ENCODE measurements around the gene P2RY8. TPM values are rescaled to one million over a fixed set of nuclear protein-coding genes. Genes with fewer than 3 reads are reported as not detected.

Gene P2RY8
- total and polyA plus RNA-seq, 4 experiments from 2014 or later = 194 to 261 (median 195) TPM

DNA sequence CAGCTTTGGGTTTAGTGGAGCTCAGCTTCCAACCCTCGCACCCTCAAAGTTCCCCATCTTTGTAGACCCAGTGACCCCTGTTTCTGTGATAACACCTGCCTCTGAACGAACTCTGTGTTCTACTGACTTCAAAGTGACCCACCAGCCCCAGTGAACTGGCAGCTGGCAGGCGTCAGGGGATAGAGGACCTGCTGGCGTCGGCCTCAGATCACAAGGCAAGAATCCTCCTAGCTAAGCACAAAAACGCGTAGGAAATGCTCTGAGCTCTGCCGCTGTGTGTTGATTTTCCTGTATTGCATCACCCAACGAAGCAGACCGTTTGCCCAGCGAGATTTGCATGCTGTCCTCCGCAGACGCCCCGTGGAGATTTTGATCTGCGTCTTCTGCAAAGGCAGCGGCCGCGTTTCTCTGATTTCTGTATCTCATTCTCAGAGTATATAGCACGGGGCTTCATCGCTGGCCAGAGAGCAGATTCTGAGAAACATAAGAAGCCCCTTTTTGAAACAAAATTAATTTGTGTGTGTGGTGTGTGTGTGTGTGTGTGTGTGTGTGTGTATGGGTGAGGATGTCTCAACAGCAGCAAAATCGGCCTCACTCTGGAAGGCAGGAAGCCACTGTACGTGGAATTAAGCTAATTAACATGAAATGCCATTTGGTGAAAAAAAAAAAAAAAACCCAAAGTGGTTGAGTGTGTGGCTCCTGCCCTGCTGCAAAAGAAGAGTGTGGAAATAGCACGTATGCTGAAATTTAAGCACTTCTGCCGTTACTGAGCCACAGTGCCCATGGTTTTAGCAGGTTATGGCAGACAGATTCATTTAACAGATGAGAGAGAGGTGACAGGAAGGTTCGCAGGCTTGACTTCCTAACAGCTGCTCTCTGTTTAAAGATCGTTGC is 55.1 kb downstream of the P2RY8 start:
- POLR2A ChIA-PET (ENCODE audit: partially characterized antibody) = no interaction called here
- intact Hi-C loops (cut with micrococcal nuclease) = loop anchor here (1.0 to 2.0 kb wide), 5 partner anchors 11 to 99 kb away; no protein-coding TSS in a partner anchor
- no peaks in the 10 kb centered on the region for H3K9me3 ChIP-seq (ENCODE audit: control insufficient read depth in 1 of 2, low read length in 2 of 2)
- peak overlapping the region; percentile 63 for H3K27ac ChIP-seq (ENCODE audit: low read depth, low read length)
- peak overlapping the region in 1 of 2 donors; percentile 27 for H3K4me3 ChIP-seq (ENCODE audit: low read length in 2 of 2)
- Mint-ChIP-seq H3K4me1 (peaks cover 46 to 78% (median 56%) of the 10 kb centered on the region in 4 donors), H3K27ac (peak overlapping the region; percentile 90 to 99 (median 95)), H3K4me3 (peak overlapping the region; percentile 66 to 93 (median 82)), H3K9me3 (peaks cover 0 to 9% (median 6%) of the 10 kb centered on the region in 8 donors), H3K36me3 (peaks cover 56 to 64% of the 10 kb centered on the region in 2 donors), H3K27me3 (no peaks in the 10 kb centered on the region)
- peak; percentile 80 to 88 (median 82) for DNase-seq
- CTCF ChIA-PET (ENCODE audit: partially characterized antibody) = no interaction called here
- no peaks in the 10 kb centered on the region for H3K27me3 ChIP-seq (ENCODE audit: insufficient read depth, low read length)
- peaks cover 71% of the 10 kb centered on the region for H3K4me1 ChIP-seq (ENCODE audit: insufficient read depth, low read length)
- peaks cover 19% of the 10 kb centered on the region for H3K36me3 ChIP-seq (ENCODE audit: insufficient read depth, low read length)

- intact Hi-C loops (cut with micrococcal nuclease) = loop anchor here (2.0 kb wide), 1 partner anchor 17 kb away; no protein-coding TSS in a partner anchor
- Histone ChIP-seq H3K4me3 (ENCODE audit: low read length in 2 of 2) (no peak overlapping the region), H3K9me3 (ENCODE audit: control insufficient read depth in 1 of 2, low read length in 2 of 2) (no peaks in the 10 kb centered on the region), H3K27ac (ENCODE audit: low read depth, low read length) (peak overlapping the region; percentile 63), H3K36me3 (ENCODE audit: insufficient read depth, low read length) (peaks cover 7% of the 10 kb centered on the region), H3K27me3 (ENCODE audit: insufficient read depth, low read length) (no peaks in the 10 kb centered on the region), H3K4me1 (ENCODE audit: insufficient read depth, low read length) (peaks cover 81% of the 10 kb centered on the region)
- Mint-ChIP-seq H3K27me3 (no peaks in the 10 kb centered on the region), H3K4me3 (peak overlapping the region in 7 of 8 donors; percentile 53 to 90 (median 66)), H3K9me3 (peaks cover 0 to 9% (median 6%) of the 10 kb centered on the region in 8 donors), H3K36me3 (peaks cover 51 to 65% of the 10 kb centered on the region in 2 donors), H3K27ac (peak overlapping the region; percentile 90 to 99 (median 95)), H3K4me1 (peaks cover 51 to 89% (median 63%) of the 10 kb centered on the region in 4 donors)
- peak in 1 of 5 donors; percentile 18 for DNase-seq
- POLR2A ChIA-PET (ENCODE audit: partially characterized antibody) = no interaction called here
- CTCF ChIA-PET (ENCODE audit: partially characterized antibody) = no interaction called here
These were observed 56.8 kb downstream of the P2RY8 start for GRCh38 chrX:1480082-1480785.

DNA sequence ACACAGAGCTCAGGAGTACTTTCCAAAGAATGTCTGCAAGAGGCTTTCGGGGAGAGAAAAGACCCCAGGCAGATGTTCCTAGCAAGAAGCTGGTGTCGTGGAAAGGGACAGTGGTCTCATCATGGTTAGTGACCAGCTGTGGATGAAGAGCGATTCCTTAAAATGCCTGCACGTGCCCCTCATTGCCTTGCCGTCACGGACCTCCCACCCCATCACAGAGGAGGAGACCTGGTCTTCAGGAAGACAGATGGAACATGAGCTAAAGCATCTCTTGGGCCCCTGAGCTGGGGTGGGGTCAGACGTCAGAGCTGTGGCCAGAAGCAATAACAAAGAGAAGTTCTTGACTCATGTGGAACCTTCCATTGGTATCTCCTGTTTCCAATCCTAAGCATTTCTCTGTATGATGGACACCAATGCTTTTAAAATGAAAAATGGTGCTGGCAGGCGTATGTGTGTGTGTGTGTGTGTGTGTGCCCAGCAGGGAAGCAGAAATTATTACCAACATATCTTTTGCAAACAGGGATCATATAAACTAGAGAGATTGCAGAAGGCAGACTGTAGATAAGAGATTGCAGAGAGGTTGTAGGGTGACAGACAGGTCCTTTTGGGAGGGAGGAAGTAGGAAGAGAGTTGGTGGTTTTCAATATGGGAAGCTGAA is 59.1 kb downstream of the P2RY8 start:
- Mint-ChIP-seq H3K36me3 (peaks cover 62 to 65% of the 10 kb centered on the region in 2 donors), H3K4me1 (peaks cover 48 to 87% (median 70%) of the 10 kb centered on the region in 4 donors), H3K4me3 (peak overlapping the region in 6 of 8 donors; percentile 1 to 74 (median 32)), H3K27ac (peak overlapping the region; percentile 73 to 94 (median 82)), H3K27me3 (no peaks in the 10 kb centered on the region), H3K9me3 (peaks cover 0 to 9% (median 6%) of the 10 kb centered on the region in 8 donors)
- ChIA-PET CTCF (ENCODE audit: partially characterized antibody) (no interaction called here), POLR2A (ENCODE audit: partially characterized antibody) (no interaction called here)
- Histone ChIP-seq H3K4me1 (ENCODE audit: insufficient read depth, low read length) (peaks cover 77% of the 10 kb centered on the region), H3K27me3 (ENCODE audit: insufficient read depth, low read length) (no peaks in the 10 kb centered on the region), H3K9me3 (ENCODE audit: control insufficient read depth in 1 of 2, low read length in 2 of 2) (no peaks in the 10 kb centered on the region), H3K27ac (ENCODE audit: low read depth, low read length) (no peak overlapping the region), H3K36me3 (ENCODE audit: insufficient read depth, low read length) (peaks cover 7% of the 10 kb centered on the region), H3K4me3 (ENCODE audit: low read length in 2 of 2) (no peak overlapping the region)
- peak in 1 of 5 donors; percentile 34 for DNase-seq
- intact Hi-C loops (cut with micrococcal nuclease) = no loop called here

DNA sequence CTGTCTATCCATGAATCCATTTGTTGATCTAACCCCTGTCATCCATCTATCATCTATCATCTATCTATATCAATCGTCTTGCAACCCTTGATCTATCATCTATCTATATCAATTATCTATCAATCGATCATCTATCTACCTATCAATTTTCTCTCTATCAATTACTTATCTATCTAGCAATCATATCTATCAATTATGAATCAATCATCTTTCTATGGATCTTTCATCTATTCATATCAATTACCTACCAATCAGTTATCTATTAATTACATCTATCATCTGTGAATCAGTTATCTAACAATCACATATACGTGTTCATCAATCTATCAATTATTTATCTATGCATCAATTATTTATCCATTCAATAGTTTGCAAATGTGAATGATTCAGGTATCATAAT is 59.8 kb downstream of the P2RY8 start:
- Mint-ChIP-seq H3K9me3 (peaks cover 0 to 9% (median 6%) of the 10 kb centered on the region in 8 donors), H3K4me3 (peak overlapping the region in 2 of 8 donors; percentile 1 to 45), H3K36me3 (peaks cover 57 to 67% of the 10 kb centered on the region in 2 donors), H3K27ac (peak overlapping the region; percentile 11 to 94 (median 78)), H3K27me3 (no peaks in the 10 kb centered on the region), H3K4me1 (peaks cover 52 to 86% (median 71%) of the 10 kb centered on the region in 4 donors)
- Histone ChIP-seq H3K27ac (ENCODE audit: low read depth, low read length) (no peak overlapping the region), H3K27me3 (ENCODE audit: insufficient read depth, low read length) (no peaks in the 10 kb centered on the region), H3K9me3 (ENCODE audit: control insufficient read depth in 1 of 2, low read length in 2 of 2) (no peaks in the 10 kb centered on the region), H3K36me3 (ENCODE audit: insufficient read depth, low read length) (peaks cover 7% of the 10 kb centered on the region), H3K4me3 (ENCODE audit: low read length in 2 of 2) (no peak overlapping the region), H3K4me1 (ENCODE audit: insufficient read depth, low read length) (peaks cover 80% of the 10 kb centered on the region)
- DNase-seq = no peak
- intact Hi-C loops (cut with micrococcal nuclease) = no loop called here
- CTCF ChIA-PET (ENCODE audit: partially characterized antibody) = no interaction called here
- POLR2A ChIA-PET (ENCODE audit: partially characterized antibody) = no interaction called here

GRCh38 chrX:1476682-1477081 is 60.3 kb downstream of the P2RY8 start:
- Mint-ChIP-seq H3K36me3 (peaks cover 56 to 69% of the 10 kb centered on the region in 2 donors), H3K4me3 (no peak overlapping the region), H3K4me1 (peaks cover 52 to 86% (median 71%) of the 10 kb centered on the region in 4 donors), H3K27me3 (no peaks in the 10 kb centered on the region), H3K9me3 (peaks cover 0 to 10% (median 7%) of the 10 kb centered on the region in 8 donors), H3K27ac (peak overlapping the region in 5 of 7 donors; percentile 32 to 90 (median 71))
- no peak overlapping the region for H3K27ac ChIP-seq (ENCODE audit: low read depth, low read length)
- H3K4me1 ChIP-seq (ENCODE audit: insufficient read depth, low read length) = peaks cover 80% of the 10 kb centered on the region
- CTCF ChIA-PET (ENCODE audit: partially characterized antibody) = no interaction called here
- no peaks in the 10 kb centered on the region for H3K9me3 ChIP-seq (ENCODE audit: control insufficient read depth in 1 of 2, low read length in 2 of 2)
- no peak overlapping the region for H3K4me3 ChIP-seq (ENCODE audit: low read length in 2 of 2)
- intact Hi-C loops (cut with micrococcal nuclease) = no loop called here
- DNase-seq = peak in 1 of 5 donors; percentile 25
- POLR2A ChIA-PET (ENCODE audit: partially characterized antibody) = no interaction called here
- no peaks in the 10 kb centered on the region for H3K27me3 ChIP-seq (ENCODE audit: insufficient read depth, low read length)
- H3K36me3 ChIP-seq (ENCODE audit: insufficient read depth, low read length) = peaks cover 7% of the 10 kb centered on the region

GRCh38 chrX:1475881-1476280 is 61.1 kb downstream of the P2RY8 start:
- Histone ChIP-seq H3K36me3 (ENCODE audit: insufficient read depth, low read length) (peaks cover 7% of the 10 kb centered on the region), H3K4me1 (ENCODE audit: insufficient read depth, low read length) (peaks cover 80% of the 10 kb centered on the region), H3K27me3 (ENCODE audit: insufficient read depth, low read length) (no peaks in the 10 kb centered on the region), H3K9me3 (ENCODE audit: control insufficient read depth in 1 of 2, low read length in 2 of 2) (no peaks in the 10 kb centered on the region), H3K4me3 (ENCODE audit: low read length in 2 of 2) (no peak overlapping the region), H3K27ac (ENCODE audit: low read depth, low read length) (no peak overlapping the region)
- Mint-ChIP-seq H3K4me1 (peaks cover 52 to 86% (median 72%) of the 10 kb centered on the region in 4 donors), H3K27ac (peak overlapping the region in 4 of 7 donors; percentile 25 to 90 (median 72)), H3K4me3 (peak overlapping the region in 1 of 8 donors; percentile 0), H3K36me3 (peaks cover 58 to 70% of the 10 kb centered on the region in 2 donors), H3K9me3 (peaks cover 0 to 10% (median 7%) of the 10 kb centered on the region in 8 donors), H3K27me3 (no peaks in the 10 kb centered on the region)
- ChIA-PET CTCF (ENCODE audit: partially characterized antibody) (no interaction called here), POLR2A (ENCODE audit: partially characterized antibody) (no interaction called here)
- intact Hi-C loops (cut with micrococcal nuclease) = no loop called here
- no peak for DNase-seq

Data from CD4-positive, alpha-beta memory T cell (primary cell).